Spleen (tissue), 7 donors: ENCODE data around the gene KLF6.

Source experiments
- CTCF ChIP-seq, 11 experiments: fragments of 200-600 bp in 7 of 11; fragments of 450-650 bp in 4 of 11; sonication (generic) in 4 of 11; IDR thresholded peaks in 8 of 11; conservative IDR thresholded peaks in 3 of 11; 1 replicate in 7 of 11; 2 replicates in 4 of 11; pipeline versions ENCODE4 v1.4.0 to v1.8.0; 2016 to 2021; ENCODE audit warnings: antibody characterized with exemption in 11 of 11, inconsistent platforms in 4 of 11, mild to moderate bottlenecking in 1 of 11
- POLR2A ChIP-seq, 3 donors: fragments of 450-650 bp; IDR thresholded peaks; one replicate each; pipeline ENCODE4 v1.5.1; 2017; ENCODE audit warnings: antibody characterized with exemption in 3 of 3, mild to moderate bottlenecking in 1 of 3
- POLR2AphosphoS5 ChIP-seq, 3 donors: sonication (generic); formaldehyde crosslinking; IDR thresholded peaks; one replicate each; pipeline ENCODE4 v1.5.1; 2017; ENCODE audit warnings: antibody characterized with exemption in 3 of 3
- donor health status: DM: no; HTN: no; CAD: no; lungs with moderate emphysema.
- donor health status: DM: no; HTN: no; CAD: no.
- donor health status: DM: no; HTN: no; CAD: no.

- TF ChIP-seq CTCF (IDR thresholded peaks at IDR 0.05 in 8 of 11, conservative IDR thresholded peaks at IDR 0.05 in 3 of 11) (peak in 1 of 11 experiments; percentile 3), POLR2AphosphoS5 (IDR thresholded peaks at IDR 0.05) (peak in 2 of 3 donors; percentile 78 to 89), POLR2A (IDR thresholded peaks at IDR 0.05) (peak; percentile 58 to 87 (median 78))
Measured at GRCh38 chr10:3784510-3785250, at the start of gene KLF6.
